Measurements from ENCODE around the gene RASAL2.

DNA sequence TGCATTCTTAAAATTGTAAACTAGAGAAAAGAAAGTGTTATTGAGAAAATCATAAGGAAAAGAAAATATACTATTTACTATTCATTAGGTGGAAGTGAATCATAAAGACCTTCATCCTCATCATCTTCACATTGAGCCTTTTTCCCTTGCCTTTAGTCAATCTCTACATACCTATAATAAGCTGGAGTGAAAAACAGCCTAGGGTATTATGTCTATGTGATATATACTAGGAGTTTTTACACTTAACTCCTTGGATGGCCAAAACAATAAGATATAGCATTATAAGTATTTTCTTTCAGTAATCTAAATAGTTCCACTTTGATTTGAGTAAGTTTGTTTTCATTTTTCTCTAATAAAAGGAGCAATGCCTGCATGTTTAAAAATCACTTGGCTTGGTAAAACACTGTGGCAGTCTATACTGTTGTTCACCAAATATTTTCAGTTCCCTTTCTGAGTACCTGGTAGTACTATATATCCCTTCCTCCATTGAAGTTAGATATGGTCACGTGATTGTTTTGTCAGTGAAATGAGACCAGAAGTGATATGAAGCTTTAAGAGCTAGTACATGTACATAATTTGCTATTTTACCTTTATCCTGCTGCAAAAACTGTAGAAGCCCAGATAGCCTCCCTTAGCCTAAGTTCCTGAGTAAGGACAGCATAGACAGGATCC, 324.5 kb downstream of the RASAL2 start:
- TF ChIP-seq, protein P1, sequence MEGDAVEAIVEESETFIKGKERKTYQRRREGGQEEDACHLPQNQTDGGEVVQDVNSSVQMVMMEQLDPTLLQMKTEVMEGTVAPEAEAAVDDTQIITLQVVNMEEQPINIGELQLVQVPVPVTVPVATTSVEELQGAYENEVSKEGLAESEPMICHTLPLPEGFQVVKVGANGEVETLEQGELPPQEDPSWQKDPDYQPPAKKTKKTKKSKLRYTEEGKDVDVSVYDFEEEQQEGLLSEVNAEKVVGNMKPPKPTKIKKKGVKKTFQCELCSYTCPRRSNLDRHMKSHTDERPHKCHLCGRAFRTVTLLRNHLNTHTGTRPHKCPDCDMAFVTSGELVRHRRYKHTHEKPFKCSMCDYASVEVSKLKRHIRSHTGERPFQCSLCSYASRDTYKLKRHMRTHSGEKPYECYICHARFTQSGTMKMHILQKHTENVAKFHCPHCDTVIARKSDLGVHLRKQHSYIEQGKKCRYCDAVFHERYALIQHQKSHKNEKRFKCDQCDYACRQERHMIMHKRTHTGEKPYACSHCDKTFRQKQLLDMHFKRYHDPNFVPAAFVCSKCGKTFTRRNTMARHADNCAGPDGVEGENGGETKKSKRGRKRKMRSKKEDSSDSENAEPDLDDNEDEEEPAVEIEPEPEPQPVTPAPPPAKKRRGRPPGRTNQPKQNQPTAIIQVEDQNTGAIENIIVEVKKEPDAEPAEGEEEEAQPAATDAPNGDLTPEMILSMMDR (IDR thresholded peaks at IDR 0.05; ENCODE audit: insufficient read depth, low read depth, low read length): no peak
- no peak for TF ChIP-seq EZH2 (IDR thresholded peaks at IDR 0.05; ENCODE audit: insufficient read depth, low read length)
